ENCODE measurements around the gene TMEM255B. TPM values are rescaled to one million over a fixed set of nuclear protein-coding genes. Genes with fewer than 3 reads are reported as not detected.

Gene TMEM255B
- total and polyA plus RNA-seq, 2 of the 4 experiments (the other 2 are of a cell fraction), result 0.36 to 0.94 TPM

- no peak overlapping the region for H4K5ac ChIP-seq (ENCODE audit: low read depth, low read length)
- no peak overlapping the region for H3K18ac ChIP-seq (ENCODE audit: low read depth, low read length)
- in situ Hi-C loops (cut with MboI; ENCODE audit: low sequenced_read_pairs), result no loop called here
- no peak overlapping the region for H3K23ac ChIP-seq (ENCODE audit: low read depth, low read length)
- dilution Hi-C loops (cut with HindIII; ENCODE audit: low sequenced_read_pairs, unreplicated experiment), result no loop called here
- TF ChIP-seq USF2 (IDR thresholded peaks at IDR 0.05; ENCODE audit: low read depth, low read length), result no peak
- TF ChIP-seq NFE2L2 (IDR thresholded peaks at IDR 0.05; ENCODE audit: low read depth, low read length), result no peak
- TF ChIP-seq MXI1 (IDR thresholded peaks at IDR 0.05; ENCODE audit: borderline replicate concordance, low read depth, low read length), result no peak
- TF ChIP-seq SMC3 (IDR thresholded peaks at IDR 0.05; ENCODE audit: low read depth, low read length), result no peak
- no peak for TF ChIP-seq RAD21 (IDR thresholded peaks at IDR 0.05; ENCODE audit: low read length)
- no peak for TF ChIP-seq CEBPB (IDR thresholded peaks at IDR 0.05; ENCODE audit: low read depth, low read length)
- no peak for TF ChIP-seq RFX5 (IDR thresholded peaks at IDR 0.05; ENCODE audit: low read depth, low read length)
- TF ChIP-seq CTCF (conservative IDR thresholded peaks at IDR 0.05; ENCODE audit: low read depth, low read length), result no peak
- TF ChIP-seq BHLHE40 (IDR thresholded peaks at IDR 0.05; ENCODE audit: low read depth, low read length), result no peak
- TF ChIP-seq FOS (IDR thresholded peaks at IDR 0.05; ENCODE audit: low read depth, low read length), result no peak
- no peak for TF ChIP-seq ELK1 (IDR thresholded peaks at IDR 0.05; ENCODE audit: borderline replicate concordance, low read depth, low read length)
- TF ChIP-seq MAZ (IDR thresholded peaks at IDR 0.05; ENCODE audit: borderline replicate concordance, low read depth, low read length), result no peak
- TF ChIP-seq MAFK (IDR thresholded peaks at IDR 0.05; ENCODE audit: low read depth, low read length), result no peak
- no peak for TF ChIP-seq RCOR1 (IDR thresholded peaks at IDR 0.05; ENCODE audit: insufficient replicate concordance, low read length)
- no peak for TF ChIP-seq POLR2A (IDR thresholded peaks at IDR 0.05; ENCODE audit: low read depth, low read length)
- no peak for TF ChIP-seq CHD1 (IDR thresholded peaks at IDR 0.05; ENCODE audit: low read depth, low read length)
- no peak overlapping the region for H3K4me2 ChIP-seq (ENCODE audit: low read depth, low read length)
- H2AK5ac ChIP-seq (ENCODE audit: low read depth, low read length), result no peak overlapping the region; the same call in 1 of the 2 replicates
- H2BK120ac ChIP-seq (ENCODE audit: low read depth, low read length), result no peak overlapping the region
- H3K4ac ChIP-seq (ENCODE audit: low read depth, low read length), result peak overlapping the region; percentile 61
- no peak overlapping the region for H2AK9ac ChIP-seq (replicated peaks; ENCODE audit: low read depth, low read length, poor library complexity)
- H3K14ac ChIP-seq (replicated peaks; ENCODE audit: low read depth, low read length), result peak overlapping the region; percentile 58; the same call in 1 of the 2 replicates
- H2BK15ac ChIP-seq (ENCODE audit: low read depth, low read length), result no peak overlapping the region
- ATAC-seq (ENCODE audit: low read depth), result no peak
- peak overlapping the region in 1 of 2 experiments; percentile 21; a peak in 1 of 4 replicates for H4K8ac ChIP-seq (ENCODE audit: low read depth in 2 of 2, low read length in 2 of 2)
- H3K9ac ChIP-seq (ENCODE audit: low read depth, low read length), result peak overlapping the region; percentile 6; the same call in 1 of the 2 replicates
- peak overlapping the region; percentile 96; the same call in 1 of the 2 replicates for H3K27ac ChIP-seq (ENCODE audit: insufficient read depth, low read length)
- no TSS peak for BruUV-seq (replicated peaks)
- H3K4me3 ChIP-seq (ENCODE audit: insufficient read depth, low read depth, low read length), result no peak overlapping the region
- H3K27me3 ChIP-seq (ENCODE audit: control insufficient read depth, insufficient read depth, low read length), result no peaks in the 10 kb centered on the region
- intact Hi-C loops (cut with micrococcal nuclease), result no loop called here
- peaks cover 60% of the 10 kb centered on the region for H3K36me3 ChIP-seq (ENCODE audit: control insufficient read depth, insufficient read depth, low read length)
- no peak overlapping the region for H2BK20ac ChIP-seq (ENCODE audit: low read depth, low read length)
- H3K9me1 ChIP-seq (ENCODE audit: insufficient read depth, low read length), result peaks cover 16% of the 10 kb centered on the region
- no peak overlapping the region for H2AFZ ChIP-seq (replicated peaks; ENCODE audit: low read length, poor library complexity)
- H3K56ac ChIP-seq (ENCODE audit: extremely low read depth, insufficient read depth, low read length), result no peak overlapping the region
- WGBS, 2 experiments (ENCODE audit: extremely low coverage in 2 of 2, insufficient read length in 1 of 2), result 83% methylated on average over 15 of the region's 15 CpGs; no CpG with 5 or more reads in 1 of the 2 experiments
- H3K79me1 ChIP-seq (ENCODE audit: low read depth in 1 of 2, low read length in 2 of 2), result peaks cover 37 to 84% of the 10 kb centered on the region in 2 experiments
- no peak overlapping the region for H4K91ac ChIP-seq (ENCODE audit: insufficient read depth, low read depth, low read length)
- POLR2A ChIA-PET (ENCODE audit: unreplicated experiment), result no interaction called here
- H3K4me1 ChIP-seq (ENCODE audit: control insufficient read depth, insufficient read depth, low read length), result peaks cover 43% of the 10 kb centered on the region
- peak overlapping the region; percentile 98 for H2BK5ac ChIP-seq (ENCODE audit: low read depth, low read length, poor library complexity, severe bottlenecking)
- H3K9me3 ChIP-seq (ENCODE audit: control insufficient read depth, insufficient read depth, low read length), result no peaks in the 10 kb centered on the region
- H4K20me1 ChIP-seq (ENCODE audit: insufficient read depth, low read length), result peaks cover 62% of the 10 kb centered on the region
- DNase-seq, result no peak
- CTCF ChIA-PET, result no interaction called here
Measured at GRCh38 chr13:113841353-113841650, 82.3 kb downstream of the TMEM255B start.

Measured in IMR-90 (cell line).